HL-60 (cell line): ENCODE measurements around the gene CLIP2.

ENCODE experiments used
- DNase-seq, 2 experiments: peaks; one replicate each; pipeline ENCODE4 v3.0.0-alpha.2; 2010 to 2020; ENCODE audit warnings: low read depth in 1 of 2, low spot score in 1 of 2
- H3K27ac ChIP-seq: fragments of 250-450 bp; sonication (Bioruptor Pico); replicated peaks from 2 replicates; pipeline ENCODE4 v1.5.1; 2020; ENCODE audit warnings: mild to moderate bottlenecking, moderate library complexity
- H3K27me3 ChIP-seq: fragments of 250-450 bp; sonication (Bioruptor Pico); 2 replicates; pipeline ENCODE4 v1.5.1; 2021; ENCODE audit warnings: mild to moderate bottlenecking, moderate library complexity; ENCODE audit not compliant: insufficient read depth, poor library complexity, severe bottlenecking
- H3K4me3 ChIP-seq: replicated peaks from 2 replicates; pipeline ENCODE4 v1.5.1; 2011; ENCODE audit warnings: mild to moderate bottlenecking, control low read depth, low read length; ENCODE audit not compliant: insufficient read depth
- GABPA ChIP-seq: IDR thresholded peaks from 2 replicates; pipeline ENCODE4 v1.6.1; 2012; ENCODE audit warnings: low read depth
- POLR2AphosphoS5 ChIP-seq: IDR thresholded peaks from 2 replicates; pipeline ENCODE4 v1.6.1; 2012; ENCODE audit warnings: low read depth
- SPI1 ChIP-seq: IDR thresholded peaks from 2 replicates; pipeline ENCODE4 v1.6.1; 2012; ENCODE audit warnings: low read depth, mild to moderate bottlenecking, borderline replicate concordance
- TF ChIP-seq, protein P1 (sequence below): IDR thresholded peaks from 2 replicates; pipeline ENCODE4 v1.6.1; 2012; ENCODE audit warnings: low read depth; ENCODE audit not compliant: insufficient replicate concordance
- TF ChIP-seq, protein P2 (sequence below): IDR thresholded peaks from one replicate; pipeline ENCODE4 v1.5.1; 2011; ENCODE audit warnings: low read length, control low read depth, inconsistent platforms; ENCODE audit not compliant: insufficient read depth

Gene CLIP2

DNA sequence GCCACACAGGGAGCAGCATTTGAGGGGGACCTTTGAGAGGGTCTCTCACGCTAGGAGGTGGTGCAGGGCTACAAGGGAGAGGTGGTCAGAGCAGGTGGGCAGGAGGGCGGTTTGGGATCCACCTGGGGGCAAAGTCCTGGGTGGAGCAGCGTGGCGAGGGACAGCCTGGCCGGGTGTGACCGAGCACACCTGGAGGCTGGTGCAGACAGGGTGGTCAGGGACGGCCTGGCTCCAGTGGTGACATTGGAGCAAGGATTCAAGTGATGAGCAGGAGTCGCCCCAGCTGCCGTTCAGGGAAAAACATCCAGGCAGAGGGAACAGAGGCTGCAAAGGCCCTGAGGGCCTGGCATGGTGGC, 36.0 kb downstream of the CLIP2 start:
- no peak for DNase-seq
- Histone ChIP-seq H3K4me3 (no peak overlapping the region), H3K27ac (no peak overlapping the region), H3K27me3 (no peaks in the 10 kb centered on the region)
- TF ChIP-seq GABPA = no peak

DNA sequence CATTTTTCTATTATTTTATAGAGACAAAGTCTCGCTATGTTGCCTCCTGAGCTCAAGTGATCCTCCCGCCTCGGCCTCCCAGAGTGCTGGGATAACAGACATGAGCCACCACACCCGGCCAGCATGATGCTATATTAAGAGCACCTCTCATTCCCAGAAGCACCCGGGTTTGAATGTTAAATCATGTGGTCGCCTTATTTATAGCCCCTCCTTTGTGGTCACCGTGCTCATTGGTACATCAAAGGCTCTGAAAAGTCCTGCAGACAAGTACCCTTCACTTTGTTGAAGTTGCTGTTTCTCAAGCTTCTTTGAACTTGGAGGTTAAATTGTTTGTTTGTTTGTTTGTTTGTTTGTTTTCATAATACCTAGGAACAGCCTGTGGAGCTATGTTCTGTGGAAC, 40.0 kb downstream of the CLIP2 start:
- TF ChIP-seq SPI1 (no peak), GABPA (no peak), POLR2AphosphoS5 (no peak)
- TF ChIP-seq, protein P1, sequence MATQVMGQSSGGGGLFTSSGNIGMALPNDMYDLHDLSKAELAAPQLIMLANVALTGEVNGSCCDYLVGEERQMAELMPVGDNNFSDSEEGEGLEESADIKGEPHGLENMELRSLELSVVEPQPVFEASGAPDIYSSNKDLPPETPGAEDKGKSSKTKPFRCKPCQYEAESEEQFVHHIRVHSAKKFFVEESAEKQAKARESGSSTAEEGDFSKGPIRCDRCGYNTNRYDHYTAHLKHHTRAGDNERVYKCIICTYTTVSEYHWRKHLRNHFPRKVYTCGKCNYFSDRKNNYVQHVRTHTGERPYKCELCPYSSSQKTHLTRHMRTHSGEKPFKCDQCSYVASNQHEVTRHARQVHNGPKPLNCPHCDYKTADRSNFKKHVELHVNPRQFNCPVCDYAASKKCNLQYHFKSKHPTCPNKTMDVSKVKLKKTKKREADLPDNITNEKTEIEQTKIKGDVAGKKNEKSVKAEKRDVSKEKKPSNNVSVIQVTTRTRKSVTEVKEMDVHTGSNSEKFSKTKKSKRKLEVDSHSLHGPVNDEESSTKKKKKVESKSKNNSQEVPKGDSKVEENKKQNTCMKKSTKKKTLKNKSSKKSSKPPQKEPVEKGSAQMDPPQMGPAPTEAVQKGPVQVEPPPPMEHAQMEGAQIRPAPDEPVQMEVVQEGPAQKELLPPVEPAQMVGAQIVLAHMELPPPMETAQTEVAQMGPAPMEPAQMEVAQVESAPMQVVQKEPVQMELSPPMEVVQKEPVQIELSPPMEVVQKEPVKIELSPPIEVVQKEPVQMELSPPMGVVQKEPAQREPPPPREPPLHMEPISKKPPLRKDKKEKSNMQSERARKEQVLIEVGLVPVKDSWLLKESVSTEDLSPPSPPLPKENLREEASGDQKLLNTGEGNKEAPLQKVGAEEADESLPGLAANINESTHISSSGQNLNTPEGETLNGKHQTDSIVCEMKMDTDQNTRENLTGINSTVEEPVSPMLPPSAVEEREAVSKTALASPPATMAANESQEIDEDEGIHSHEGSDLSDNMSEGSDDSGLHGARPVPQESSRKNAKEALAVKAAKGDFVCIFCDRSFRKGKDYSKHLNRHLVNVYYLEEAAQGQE = no peak
- TF ChIP-seq, protein P2, sequence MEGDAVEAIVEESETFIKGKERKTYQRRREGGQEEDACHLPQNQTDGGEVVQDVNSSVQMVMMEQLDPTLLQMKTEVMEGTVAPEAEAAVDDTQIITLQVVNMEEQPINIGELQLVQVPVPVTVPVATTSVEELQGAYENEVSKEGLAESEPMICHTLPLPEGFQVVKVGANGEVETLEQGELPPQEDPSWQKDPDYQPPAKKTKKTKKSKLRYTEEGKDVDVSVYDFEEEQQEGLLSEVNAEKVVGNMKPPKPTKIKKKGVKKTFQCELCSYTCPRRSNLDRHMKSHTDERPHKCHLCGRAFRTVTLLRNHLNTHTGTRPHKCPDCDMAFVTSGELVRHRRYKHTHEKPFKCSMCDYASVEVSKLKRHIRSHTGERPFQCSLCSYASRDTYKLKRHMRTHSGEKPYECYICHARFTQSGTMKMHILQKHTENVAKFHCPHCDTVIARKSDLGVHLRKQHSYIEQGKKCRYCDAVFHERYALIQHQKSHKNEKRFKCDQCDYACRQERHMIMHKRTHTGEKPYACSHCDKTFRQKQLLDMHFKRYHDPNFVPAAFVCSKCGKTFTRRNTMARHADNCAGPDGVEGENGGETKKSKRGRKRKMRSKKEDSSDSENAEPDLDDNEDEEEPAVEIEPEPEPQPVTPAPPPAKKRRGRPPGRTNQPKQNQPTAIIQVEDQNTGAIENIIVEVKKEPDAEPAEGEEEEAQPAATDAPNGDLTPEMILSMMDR = no peak
- no peak for DNase-seq
- Histone ChIP-seq H3K4me3 (no peak overlapping the region), H3K27ac (no peak overlapping the region), H3K27me3 (no peaks in the 10 kb centered on the region)

DNA sequence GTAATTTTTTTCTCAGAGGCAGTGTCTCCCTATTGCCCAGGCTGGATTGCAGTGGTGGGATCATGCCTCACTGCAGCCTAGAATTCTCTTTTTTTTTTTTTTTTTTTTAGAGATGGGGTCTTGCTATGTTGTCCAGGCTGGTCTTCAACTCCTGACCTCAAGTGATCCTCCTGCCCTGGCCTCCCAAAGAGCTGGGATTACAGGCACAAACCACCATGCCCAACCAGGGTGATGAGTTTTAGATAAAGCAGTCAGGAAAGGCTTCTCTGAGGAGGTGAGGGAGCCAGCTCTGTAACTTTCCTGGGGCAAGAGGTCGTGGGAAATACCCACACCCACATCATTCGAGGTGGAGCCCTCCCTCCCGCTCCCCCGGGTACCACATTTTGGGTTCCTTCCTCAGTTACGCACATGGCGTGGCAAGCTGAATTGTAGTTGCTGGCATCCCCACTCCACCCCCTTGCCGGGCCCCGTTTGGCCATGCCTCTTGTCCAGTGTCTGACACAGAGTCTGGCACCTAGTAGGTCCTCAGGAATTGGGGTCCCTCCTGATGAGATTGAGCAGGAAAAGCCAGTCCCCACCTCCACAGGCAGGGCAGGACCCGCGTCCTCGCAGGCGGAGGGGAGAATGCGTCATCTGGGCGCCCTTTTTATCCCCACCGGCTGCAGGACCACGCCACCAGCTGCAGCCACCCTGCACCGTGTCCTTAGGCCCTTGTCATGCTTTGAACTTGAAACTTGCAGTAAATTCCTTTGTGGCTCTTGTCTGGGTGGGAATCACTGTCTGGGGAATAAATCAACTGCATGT, 43.4 kb downstream of the CLIP2 start:
- TF ChIP-seq, protein P2 = no peak
- TF ChIP-seq SPI1 = no peak
- TF ChIP-seq GABPA = no peak
- TF ChIP-seq POLR2AphosphoS5 = no peak
- TF ChIP-seq, protein P1 = no peak
- H3K27ac ChIP-seq = no peak overlapping the region
- H3K4me3 ChIP-seq = no peak overlapping the region
- H3K27me3 ChIP-seq = no peaks in the 10 kb centered on the region
- no peak for DNase-seq

DNA sequence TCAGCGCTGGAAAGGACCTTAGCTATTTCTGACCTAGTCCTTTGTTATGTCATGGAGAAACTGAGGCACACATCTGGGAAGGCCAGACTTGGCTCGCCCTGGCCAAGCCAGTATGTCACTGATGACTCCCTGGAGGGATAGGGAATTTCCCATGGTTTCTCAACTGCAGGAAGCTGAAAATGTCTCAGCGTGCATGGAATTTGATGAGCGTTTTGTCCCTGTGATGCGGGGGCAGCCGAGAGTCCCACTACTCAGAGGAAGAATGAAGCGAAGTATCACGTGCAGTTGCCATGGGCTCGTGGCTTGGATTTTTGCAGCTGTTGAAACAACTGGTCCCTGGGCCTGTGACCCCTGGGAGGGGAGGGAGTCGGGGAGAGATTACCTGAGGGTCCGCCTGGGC, 44.8 kb downstream of the CLIP2 start:
- Histone ChIP-seq H3K27ac (no peak overlapping the region), H3K4me3 (no peak overlapping the region), H3K27me3 (no peaks in the 10 kb centered on the region)
- TF ChIP-seq, protein P1 = no peak
- no peak for TF ChIP-seq SPI1
- no peak for TF ChIP-seq GABPA
- TF ChIP-seq, protein P2 = no peak
- TF ChIP-seq POLR2AphosphoS5 = no peak
- no peak for DNase-seq
